HCT116 (cell line): ENCODE data around the gene DOCK2. TPM values are rescaled to one million over a fixed set of nuclear protein-coding genes. Genes with fewer than 3 reads are reported as not detected.

ENCODE experiments used
- ATAC-seq: fragments of 200-7000 bp; cut with Tn5 transposase; 2 replicates; pipeline ENCODE4 v1.9.1; 2020; ENCODE audit warnings: mild to moderate bottlenecking, moderate library complexity
- BruUV-seq: library from RNA; stranded (reverse); fragments of 400-500 nt; replicated peaks from 2 replicates; lab custom pipeline; 2021; lab: Mats Ljungman, UMichigan
- CTCF ChIA-PET: fragments of 300-600 bp; sonication (Branson Sonifier 250); formaldehyde crosslinking; loops from one replicate; lab custom pipeline; 2021; ENCODE audit warnings: antibody characterized with exemption; lab: Charles Lee
- POLR2A ChIA-PET: fragments of 300-600, 350-600 bp; sonication (Branson Sonifier 250); formaldehyde crosslinking; loops from one replicate; lab custom pipeline; 2021; ENCODE audit warnings: antibody characterized with exemption; lab: Charles Lee
- RAD21 ChIA-PET, 2 experiments: fragments of 300-600 bp; sonication (Branson Sonifier 250); formaldehyde crosslinking; loops; one replicate each; lab custom pipeline; 2023; ENCODE audit warnings: low total read pairs in 2 of 2; ENCODE audit not compliant: uncharacterized antibody in 2 of 2, unreplicated experiment in 2 of 2, low non-redundant PET in 1 of 2; lab: Charles Lee
- DNase-seq: peaks from one replicate; pipeline ENCODE4 v3.0.0-alpha.2; 2010; ENCODE audit warnings: low read depth, low spot score
- H2AFZ ChIP-seq: fragments of 200-600 bp; shearing (Covaris generic), sonication (generic); 2 replicates; pipeline ENCODE4 v1.6.1; 2017; ENCODE audit warnings: low read depth, mixed run types, mixed read lengths, antibody characterized with exemption, low read length; ENCODE audit not compliant: poor library complexity, severe bottlenecking
- H3K27ac ChIP-seq: 2 replicates; pipeline ENCODE4 v1.5.1; 2012; ENCODE audit warnings: low read depth, low read length
- H3K27me3 ChIP-seq: fragments of 200-600 bp; sonication (generic); 2 replicates; pipeline ENCODE4 v1.6.1; 2016; ENCODE audit warnings: mixed run types, low read length, mixed read lengths; ENCODE audit not compliant: insufficient read depth
- H3K36me3 ChIP-seq, 2 experiments: fragments of 200-500 bp in 1 of 2; fragments of 200-600 bp in 1 of 2; sonication (Bioruptor generic) in 1 of 2; sonication (generic) in 1 of 2; 2 replicates each; pipeline versions ENCODE4 v1.5.1 to v1.6.1; 2014 to 2016; ENCODE audit warnings: low read length in 2 of 2, inconsistent platforms in 1 of 2, mixed read lengths in 1 of 2, mixed run types in 1 of 2; ENCODE audit not compliant: insufficient read depth in 2 of 2, control insufficient read depth in 1 of 2
- H3K4me1 ChIP-seq, 2 experiments: fragments of 200-600 bp in 1 of 2; sonication (generic) in 1 of 2; 2 replicates each; pipeline versions ENCODE4 v1.5.1 to v1.6.1; 2012 to 2017; ENCODE audit warnings: low read length in 2 of 2, inconsistent platforms in 1 of 2, mild to moderate bottlenecking in 1 of 2, mixed read lengths in 1 of 2, mixed run types in 1 of 2, moderate library complexity in 1 of 2; ENCODE audit not compliant: insufficient read depth in 2 of 2, control insufficient read depth in 1 of 2
- H3K4me2 ChIP-seq: fragments of 200-600 bp; sonication (generic); 2 replicates; pipeline ENCODE4 v1.6.1; 2017; ENCODE audit warnings: mixed run types, low read length, mixed read lengths
- H3K4me3 ChIP-seq, 2 experiments: fragments of 200-600 bp in 1 of 2; sonication (generic) in 1 of 2; replicated peaks in 1 of 2; 2 replicates each; pipeline ENCODE4 v1.5.1; 2011 to 2016; ENCODE audit warnings: low read length in 2 of 2, control low read depth in 1 of 2, low read depth in 1 of 2, mild to moderate bottlenecking in 1 of 2, mixed read lengths in 1 of 2, mixed run types in 1 of 2
- H3K79me2 ChIP-seq: fragments of 200-600 bp; sonication (generic); 2 replicates; pipeline ENCODE4 v1.6.1; 2017; ENCODE audit warnings: mild to moderate bottlenecking, mixed run types, low read length, moderate library complexity, mixed read lengths; ENCODE audit not compliant: insufficient read depth
- H3K9ac ChIP-seq: fragments of 200-600 bp; sonication (generic); 2 replicates; pipeline ENCODE4 v1.6.1; 2016; ENCODE audit warnings: low read length, mixed read lengths
- H3K9me2 ChIP-seq: fragments of 200-600 bp; sonication (generic), shearing (Covaris generic); 2 replicates; pipeline ENCODE4 v1.6.1; 2017; ENCODE audit warnings: mixed run types, mild to moderate bottlenecking, moderate library complexity; ENCODE audit not compliant: insufficient read depth
- H3K9me3 ChIP-seq, 2 experiments: fragments of 200-500 bp in 1 of 2; fragments of 200-600 bp in 1 of 2; sonication (Bioruptor generic) in 1 of 2; sonication (generic) in 1 of 2; 2 replicates each; pipeline ENCODE4 v1.6.1; 2014 to 2017; ENCODE audit warnings: low read length in 2 of 2, mixed read lengths in 2 of 2, inconsistent platforms in 1 of 2, low read depth in 1 of 2, mild to moderate bottlenecking in 1 of 2, mixed run types in 1 of 2, moderate library complexity in 1 of 2; ENCODE audit not compliant: control insufficient read depth in 1 of 2, insufficient read depth in 1 of 2
- H4K20me1 ChIP-seq: fragments of 200-600 bp; sonication (generic), shearing (Covaris generic); 2 replicates; pipeline ENCODE4 v1.6.1; 2017; ENCODE audit warnings: mixed run types, mild to moderate bottlenecking, moderate library complexity; ENCODE audit not compliant: insufficient read depth
- CBX3 ChIP-seq: IDR thresholded peaks from 2 replicates; pipeline ENCODE4 v1.6.1; 2012; ENCODE audit warnings: low read depth
- CEBPB ChIP-seq: IDR thresholded peaks from 2 replicates; pipeline ENCODE4 v1.6.1; 2012; ENCODE audit warnings: low read depth
- ELF1 ChIP-seq: IDR thresholded peaks from 2 replicates; pipeline ENCODE4 v1.6.1; 2012; ENCODE audit warnings: low read depth, borderline replicate concordance
- EZH2 ChIP-seq: fragments of 200-600 bp; sonication (generic); IDR thresholded peaks from 2 replicates; pipeline ENCODE4 v1.6.1; 2017; ENCODE audit warnings: antibody characterized with exemption, mixed run types
- FOSL1 ChIP-seq: IDR thresholded peaks from 2 replicates; pipeline ENCODE4 v1.6.1; 2012; ENCODE audit warnings: low read depth
- JUND ChIP-seq: IDR thresholded peaks from 2 replicates; pipeline ENCODE4 v1.6.1; 2012
- POLR2AphosphoS5 ChIP-seq: IDR thresholded peaks from 2 replicates; pipeline ENCODE4 v1.6.1; 2011; ENCODE audit warnings: mild to moderate bottlenecking, low read depth, low read length, moderate library complexity
- SP1 ChIP-seq: IDR thresholded peaks from 2 replicates; pipeline ENCODE4 v1.6.1; 2012; ENCODE audit warnings: low read depth
- TCF7L2 ChIP-seq: IDR thresholded peaks from 2 replicates; pipeline ENCODE4 v1.7.0; 2011; ENCODE audit warnings: borderline replicate concordance, inconsistent platforms; ENCODE audit not compliant: insufficient read depth, insufficient read length; ENCODE audit errors: extremely low read depth
- YY1 ChIP-seq: IDR thresholded peaks from 2 replicates; pipeline ENCODE4 v1.6.1; 2011; ENCODE audit warnings: low read length, low read depth, moderate library complexity, mild to moderate bottlenecking; ENCODE audit not compliant: insufficient replicate concordance; ENCODE audit errors: extremely low read depth
- ZBTB33 ChIP-seq: IDR thresholded peaks from 2 replicates; pipeline ENCODE4 v1.6.1; 2011; ENCODE audit warnings: mild to moderate bottlenecking, low read length, moderate library complexity; ENCODE audit not compliant: insufficient replicate concordance; ENCODE audit errors: extremely low read depth
- ZNF274 ChIP-seq: fragments of 200-500 bp; sonication (Bioruptor generic); IDR thresholded peaks from 2 replicates; pipeline ENCODE4 v1.6.1; 2014; ENCODE audit warnings: mild to moderate bottlenecking, low read depth, low read length, inconsistent platforms
- intact Hi-C: fragments of 100-400 bp; cut with micrococcal nuclease; formaldehyde crosslinking; loops from 2 replicates; pipeline ENCODE4 v1.10.0; 2022
- total RNA-seq: library from RNA; stranded (reverse); gene quantifications from one replicate; pipeline ENCODE4 v1.2.1, GENCODE V29; 2021; ENCODE audit not compliant: unreplicated experiment
- TF ChIP-seq, protein P1 (sequence below): IDR thresholded peaks from 2 replicates; pipeline ENCODE4 v1.6.1; 2012; ENCODE audit warnings: low read depth
- TF ChIP-seq, protein P2 (sequence below): IDR thresholded peaks from 2 replicates; pipeline ENCODE4 v1.6.1; 2012

DOCK2 gene
- total RNA-seq, 1 experiment from 2014 or later, result 0.89 TPM

DNA sequence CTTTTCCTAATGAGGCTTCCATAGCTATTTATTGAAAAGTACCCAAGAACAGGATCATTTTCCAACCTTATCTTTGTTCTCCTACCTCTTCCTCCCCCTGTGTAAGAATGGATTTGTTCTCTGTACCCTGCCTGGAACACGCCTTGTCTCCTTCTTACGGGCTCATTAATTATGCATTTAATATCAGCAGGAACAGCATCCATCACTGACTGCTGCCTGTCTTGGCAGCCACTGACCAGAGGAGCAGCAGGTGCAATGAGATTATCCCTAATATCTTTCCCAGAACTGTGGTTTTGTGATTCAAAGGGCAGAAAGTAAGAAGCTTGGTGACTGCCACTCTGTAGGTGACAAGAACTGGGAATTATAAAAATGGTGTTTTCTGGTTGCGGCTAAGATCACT is 362.5 kb downstream of the DOCK2 start:
- Histone ChIP-seq H3K36me3 (no peaks in the 10 kb centered on the region), H3K4me1 (no peaks in the 10 kb centered on the region), H2AFZ (no peak overlapping the region), H4K20me1 (no peaks in the 10 kb centered on the region)
- ATAC-seq (no peak), DNase-seq (no peak)
- no peak for TF ChIP-seq CBX3
- TF ChIP-seq, protein P1, sequence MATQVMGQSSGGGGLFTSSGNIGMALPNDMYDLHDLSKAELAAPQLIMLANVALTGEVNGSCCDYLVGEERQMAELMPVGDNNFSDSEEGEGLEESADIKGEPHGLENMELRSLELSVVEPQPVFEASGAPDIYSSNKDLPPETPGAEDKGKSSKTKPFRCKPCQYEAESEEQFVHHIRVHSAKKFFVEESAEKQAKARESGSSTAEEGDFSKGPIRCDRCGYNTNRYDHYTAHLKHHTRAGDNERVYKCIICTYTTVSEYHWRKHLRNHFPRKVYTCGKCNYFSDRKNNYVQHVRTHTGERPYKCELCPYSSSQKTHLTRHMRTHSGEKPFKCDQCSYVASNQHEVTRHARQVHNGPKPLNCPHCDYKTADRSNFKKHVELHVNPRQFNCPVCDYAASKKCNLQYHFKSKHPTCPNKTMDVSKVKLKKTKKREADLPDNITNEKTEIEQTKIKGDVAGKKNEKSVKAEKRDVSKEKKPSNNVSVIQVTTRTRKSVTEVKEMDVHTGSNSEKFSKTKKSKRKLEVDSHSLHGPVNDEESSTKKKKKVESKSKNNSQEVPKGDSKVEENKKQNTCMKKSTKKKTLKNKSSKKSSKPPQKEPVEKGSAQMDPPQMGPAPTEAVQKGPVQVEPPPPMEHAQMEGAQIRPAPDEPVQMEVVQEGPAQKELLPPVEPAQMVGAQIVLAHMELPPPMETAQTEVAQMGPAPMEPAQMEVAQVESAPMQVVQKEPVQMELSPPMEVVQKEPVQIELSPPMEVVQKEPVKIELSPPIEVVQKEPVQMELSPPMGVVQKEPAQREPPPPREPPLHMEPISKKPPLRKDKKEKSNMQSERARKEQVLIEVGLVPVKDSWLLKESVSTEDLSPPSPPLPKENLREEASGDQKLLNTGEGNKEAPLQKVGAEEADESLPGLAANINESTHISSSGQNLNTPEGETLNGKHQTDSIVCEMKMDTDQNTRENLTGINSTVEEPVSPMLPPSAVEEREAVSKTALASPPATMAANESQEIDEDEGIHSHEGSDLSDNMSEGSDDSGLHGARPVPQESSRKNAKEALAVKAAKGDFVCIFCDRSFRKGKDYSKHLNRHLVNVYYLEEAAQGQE, result no peak
- TF ChIP-seq, all 23 proteins: peak for 0
- no peak overlapping the region for H3K4me3 ChIP-seq
- no peaks in the 10 kb centered on the region for H3K9me2 ChIP-seq
- H3K79me2 ChIP-seq, result no peaks in the 10 kb centered on the region
- ChIA-PET RAD21 (no interaction called here), CTCF (no interaction called here), POLR2A (no interaction called here)
- no peak overlapping the region for H3K27ac ChIP-seq
- H3K9ac ChIP-seq, result no peak overlapping the region
- peaks cover 38% of the 10 kb centered on the region for H3K27me3 ChIP-seq
- H3K4me2 ChIP-seq, result no peak overlapping the region
- no peaks in the 10 kb centered on the region for H3K9me3 ChIP-seq
- intact Hi-C loops, result no loop called here
- BruUV-seq, result no TSS peak

GRCh38 chr5:170000155-170000554 is 363.1 kb downstream of the DOCK2 start:
- DNase-seq, result no peak
- Histone ChIP-seq H3K9ac (no peak overlapping the region), H3K36me3 (no peaks in the 10 kb centered on the region), H4K20me1 (no peaks in the 10 kb centered on the region), H3K4me1 (no peaks in the 10 kb centered on the region), H2AFZ (no peak overlapping the region), H3K9me2 (no peaks in the 10 kb centered on the region), H3K4me3 (no peak overlapping the region), H3K4me2 (no peak overlapping the region), H3K79me2 (no peaks in the 10 kb centered on the region), H3K9me3 (no peaks in the 10 kb centered on the region), H3K27ac (no peak overlapping the region), H3K27me3 (peaks cover 37% of the 10 kb centered on the region)
- intact Hi-C loops, result no loop called here
- ChIA-PET CTCF (no interaction called here), POLR2A (no interaction called here), RAD21 (no interaction called here)
- no TSS peak for BruUV-seq
- ATAC-seq, result no peak
- TF ChIP-seq TCF7L2 (no peak), ZBTB33 (no peak), YY1 (no peak), CBX3 (no peak), SP1 (no peak), EZH2 (no peak), JUND (no peak), FOSL1 (no peak), ZNF274 (no peak), POLR2AphosphoS5 (no peak), CEBPB (no peak), ELF1 (no peak)
- TF ChIP-seq, protein P2, sequence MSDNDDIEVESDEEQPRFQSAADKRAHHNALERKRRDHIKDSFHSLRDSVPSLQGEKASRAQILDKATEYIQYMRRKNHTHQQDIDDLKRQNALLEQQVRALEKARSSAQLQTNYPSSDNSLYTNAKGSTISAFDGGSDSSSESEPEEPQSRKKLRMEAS, result no peak
- TF ChIP-seq, all 23 proteins: peak for 0
